ENCODE results near the gene KIAA1549. TPM values are rescaled to one million over a fixed set of nuclear protein-coding genes. Genes with fewer than 3 reads are reported as not detected.
A peak's percentile ranks its signal among the peaks of the same experiment; 100 is the strongest.

KIAA1549 gene
- total RNA-seq, 2 donors from 2014 or later, result 18.7 to 19.3 TPM

GRCh38 chr7:138907850-138908249 lies 73.3 kb downstream of the KIAA1549 start:
- DNase-seq, result peak; percentile 62
- Histone ChIP-seq H3K9me3 (ENCODE audit: control insufficient read depth, low read length) (no peaks in the 10 kb centered on the region), H3K36me3 (ENCODE audit: control insufficient read depth, insufficient read depth, low read length) (peaks cover 43% of the 10 kb centered on the region), H3K4me1 (ENCODE audit: control insufficient read depth, insufficient read depth, low read length) (peaks cover 4% of the 10 kb centered on the region), H3K4me3 (ENCODE audit: low read length) (no peak overlapping the region), H3K27me3 (ENCODE audit: control insufficient read depth, insufficient read depth, low read length, poor library complexity, severe bottlenecking) (no peaks in the 10 kb centered on the region), H3K9ac (ENCODE audit: extremely low read depth, low read length, poor library complexity, severe bottlenecking) (no peak overlapping the region), H3K27ac (ENCODE audit: low read depth, low read length) (no peak overlapping the region)
- TF ChIP-seq CTCF (conservative IDR thresholded peaks at IDR 0.05), result peak; percentile 40
- H3K9me3 Mint-ChIP-seq, result no peaks in the 10 kb centered on the region
- 76 to 86% methylated on average over 2 to 8 of the region's 8 CpGs for WGBS, 2 experiments (ENCODE audit: insufficient coverage in 1 of 2, insufficient read length in 1 of 2)
- H3K4me1 Mint-ChIP-seq, result peaks cover 20% of the 10 kb centered on the region
- no peak overlapping the region for H3K4me3 Mint-ChIP-seq
- H3K36me3 Mint-ChIP-seq (ENCODE audit: low read depth), result peaks cover 22% of the 10 kb centered on the region
- H3K27me3 Mint-ChIP-seq (ENCODE audit: insufficient read depth), result no peaks in the 10 kb centered on the region
- H3K27ac Mint-ChIP-seq, result no peak overlapping the region

GRCh38 chr7:138907201-138907847 lies 73.9 kb downstream of the KIAA1549 start:
- Mint-ChIP-seq H3K27me3 (ENCODE audit: insufficient read depth) (no peaks in the 10 kb centered on the region), H3K9me3 (no peaks in the 10 kb centered on the region), H3K36me3 (ENCODE audit: low read depth) (peaks cover 27% of the 10 kb centered on the region), H3K4me1 (peaks cover 20% of the 10 kb centered on the region), H3K4me3 (no peak overlapping the region), H3K27ac (no peak overlapping the region)
- Histone ChIP-seq H3K27ac (ENCODE audit: low read depth, low read length) (no peak overlapping the region), H3K4me1 (ENCODE audit: control insufficient read depth, insufficient read depth, low read length) (peaks cover 4% of the 10 kb centered on the region), H3K27me3 (ENCODE audit: control insufficient read depth, insufficient read depth, low read length, poor library complexity, severe bottlenecking) (no peaks in the 10 kb centered on the region), H3K9me3 (ENCODE audit: control insufficient read depth, low read length) (no peaks in the 10 kb centered on the region), H3K36me3 (ENCODE audit: control insufficient read depth, insufficient read depth, low read length) (peaks cover 48% of the 10 kb centered on the region), H3K4me3 (ENCODE audit: low read length) (no peak overlapping the region), H3K9ac (ENCODE audit: extremely low read depth, low read length, poor library complexity, severe bottlenecking) (no peak overlapping the region)
- no peak for DNase-seq
- WGBS, 2 experiments (ENCODE audit: insufficient coverage in 1 of 2, insufficient read length in 1 of 2), result 94 to 100% methylated on average over 1 to 5 of the region's 5 CpGs
- TF ChIP-seq CTCF (conservative IDR thresholded peaks at IDR 0.05), result no peak

GRCh38 chr7:138903859-138904435 lies 77.2 kb downstream of the KIAA1549 start:
- DNase-seq, result no peak
- Mint-ChIP-seq H3K4me1 (peaks cover 19% of the 10 kb centered on the region), H3K9me3 (no peaks in the 10 kb centered on the region), H3K4me3 (no peak overlapping the region), H3K27ac (no peak overlapping the region), H3K36me3 (ENCODE audit: low read depth) (peaks cover 37% of the 10 kb centered on the region), H3K27me3 (ENCODE audit: insufficient read depth) (no peaks in the 10 kb centered on the region)
- Histone ChIP-seq H3K9ac (ENCODE audit: extremely low read depth, low read length, poor library complexity, severe bottlenecking) (no peak overlapping the region), H3K9me3 (ENCODE audit: control insufficient read depth, low read length) (no peaks in the 10 kb centered on the region), H3K36me3 (ENCODE audit: control insufficient read depth, insufficient read depth, low read length) (peaks cover 54% of the 10 kb centered on the region), H3K27me3 (ENCODE audit: control insufficient read depth, insufficient read depth, low read length, poor library complexity, severe bottlenecking) (no peaks in the 10 kb centered on the region), H3K4me3 (ENCODE audit: low read length) (no peak overlapping the region), H3K27ac (ENCODE audit: low read depth, low read length) (no peak overlapping the region), H3K4me1 (ENCODE audit: control insufficient read depth, insufficient read depth, low read length) (peaks cover 4% of the 10 kb centered on the region)
- no peak for TF ChIP-seq CTCF (conservative IDR thresholded peaks at IDR 0.05)
- 85 to 94% methylated on average over 6 to 10 of the region's 14 CpGs for WGBS, 2 experiments (ENCODE audit: insufficient coverage in 1 of 2, insufficient read length in 1 of 2)

All from endodermal cell (in vitro differentiated cells).